COLO829 (cell line): ENCODE measurements around the gene MRPS24.
"Not testable (repeated sequence)": the region's sequence is repeated elsewhere in the genome, so short reads cannot be mapped to it uniquely, and the experiment has no call there.

Experiments
- DNase-seq: peaks from one replicate; pipeline ENCODE4 v3.0.0; 2012; ENCODE audit warnings: low spot score

Gene MRPS24

DNA sequence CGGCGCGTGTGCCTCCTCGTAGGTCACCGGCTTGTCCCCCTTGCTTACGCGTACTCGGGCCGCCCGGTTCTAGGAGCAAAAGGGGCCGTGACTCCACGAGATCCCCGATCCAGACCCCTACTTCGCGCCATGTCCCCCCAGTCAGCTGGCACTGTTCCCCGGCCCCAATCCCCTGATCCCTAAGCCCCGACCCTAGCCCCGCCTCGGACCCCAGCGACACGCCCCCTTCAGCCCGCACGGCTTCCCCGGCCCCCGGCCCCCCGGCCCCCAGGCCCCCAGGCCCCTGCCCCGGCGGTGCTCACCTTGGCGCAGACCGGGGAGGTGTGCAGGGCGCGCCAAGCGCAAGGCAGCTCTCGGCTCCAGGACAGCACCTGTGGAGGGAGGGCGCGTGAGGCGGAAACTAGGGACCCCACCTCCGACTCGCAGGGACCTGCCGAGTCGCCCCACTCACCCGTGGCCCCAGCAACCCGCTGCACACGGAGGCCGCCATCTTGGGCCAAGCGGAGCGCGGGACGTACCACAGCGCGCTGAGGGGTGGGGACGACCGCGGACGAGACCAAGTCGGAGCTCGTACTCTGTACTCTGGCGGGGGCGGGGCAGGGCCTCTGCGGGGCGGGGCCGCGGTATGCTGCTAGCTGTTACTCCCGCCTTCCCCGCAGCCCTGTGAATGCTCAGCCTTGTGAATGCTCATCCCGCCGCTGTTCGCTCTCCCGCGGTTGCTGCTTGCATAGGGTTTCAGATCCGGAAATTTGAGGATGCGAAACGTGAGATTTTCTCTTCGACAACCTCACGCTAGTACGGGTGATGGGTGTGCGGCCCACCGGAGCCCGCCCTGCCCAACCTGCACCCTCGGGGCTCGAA is at the start of gene MRPS24:
MRPS24 (minus strand) TSS at position 512 of the 861 bp plus-strand sequence; CDS start at position 490, 22 bp downstream.
- DNase-seq: peak; percentile 98

GRCh38 chr7:43915907-43916306 is 46.6 kb upstream of the MRPS24 start:
- DNase-seq: no peak

GRCh38 chr7:43914795-43915194 is 45.5 kb upstream of the MRPS24 start:
- no peak for DNase-seq

- peak; percentile 54 for DNase-seq
Measured at GRCh38 chr7:43906331-43907010, 37.2 kb upstream of the MRPS24 start, which contains the start of gene URGCP. Gene URGCP, minus strand, starts transcription at chr7:43906596. Its CDS starts 21 bp downstream, at chr7:43906575.

DNA sequence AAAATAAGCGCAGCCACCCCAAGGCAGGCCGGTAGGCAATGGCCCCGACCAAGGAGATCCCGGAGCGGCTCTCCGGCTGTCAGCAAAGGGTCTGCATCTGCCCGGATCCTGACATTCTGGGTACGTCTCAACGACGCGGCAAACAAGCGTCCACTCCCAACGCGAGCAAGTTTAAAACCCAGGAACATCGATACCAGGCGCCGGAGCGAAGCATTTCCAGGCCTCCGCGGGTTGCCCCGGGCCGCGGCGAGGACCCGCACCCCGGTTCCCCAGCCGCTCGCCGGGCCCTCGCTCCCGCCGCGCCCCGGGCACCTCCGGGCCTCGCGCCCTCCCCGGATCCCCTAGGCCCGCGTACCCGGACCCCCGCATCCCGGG is 36.6 kb upstream of the MRPS24 start:
- DNase-seq: peak; percentile 32

GRCh38 chr7:43905209-43905946 is 36.1 kb upstream of the MRPS24 start:
- DNase-seq: peak; percentile 31

- no peak for DNase-seq
Measured at GRCh38 chr7:43904533-43905208, 35.4 kb upstream of the MRPS24 start.

- no peak for DNase-seq
Measured at GRCh38 chr7:43902542-43903054, 33.3 kb upstream of the MRPS24 start.

GRCh38 chr7:43898571-43898970 is 29.3 kb upstream of the MRPS24 start:
- not testable (repeated sequence) for DNase-seq

- no peak for DNase-seq
Measured at GRCh38 chr7:43895847-43896415, 26.6 kb upstream of the MRPS24 start.

- DNase-seq: no peak
Measured at GRCh38 chr7:43891069-43891955, 22.0 kb upstream of the MRPS24 start.

DNA sequence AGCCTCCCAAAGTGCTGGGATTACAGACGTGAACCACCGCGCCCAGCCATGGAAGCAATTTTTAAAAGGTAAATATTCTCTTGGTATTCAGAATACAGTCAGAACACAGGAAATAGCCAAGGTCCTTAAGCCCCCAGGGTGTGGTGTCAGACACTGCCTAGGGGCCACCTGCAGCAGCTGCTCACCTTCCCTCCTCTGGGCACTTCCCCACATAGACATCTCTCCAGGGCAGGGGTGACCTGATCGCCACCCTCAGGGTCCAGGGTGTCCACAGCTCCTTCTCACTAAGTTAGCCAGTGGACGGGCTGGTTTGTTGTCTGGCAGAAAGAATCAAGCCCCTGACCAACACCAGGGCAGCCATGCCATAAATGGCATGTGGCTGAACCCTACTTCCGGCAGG is 21.2 kb upstream of the MRPS24 start:
- DNase-seq: no peak

DNA sequence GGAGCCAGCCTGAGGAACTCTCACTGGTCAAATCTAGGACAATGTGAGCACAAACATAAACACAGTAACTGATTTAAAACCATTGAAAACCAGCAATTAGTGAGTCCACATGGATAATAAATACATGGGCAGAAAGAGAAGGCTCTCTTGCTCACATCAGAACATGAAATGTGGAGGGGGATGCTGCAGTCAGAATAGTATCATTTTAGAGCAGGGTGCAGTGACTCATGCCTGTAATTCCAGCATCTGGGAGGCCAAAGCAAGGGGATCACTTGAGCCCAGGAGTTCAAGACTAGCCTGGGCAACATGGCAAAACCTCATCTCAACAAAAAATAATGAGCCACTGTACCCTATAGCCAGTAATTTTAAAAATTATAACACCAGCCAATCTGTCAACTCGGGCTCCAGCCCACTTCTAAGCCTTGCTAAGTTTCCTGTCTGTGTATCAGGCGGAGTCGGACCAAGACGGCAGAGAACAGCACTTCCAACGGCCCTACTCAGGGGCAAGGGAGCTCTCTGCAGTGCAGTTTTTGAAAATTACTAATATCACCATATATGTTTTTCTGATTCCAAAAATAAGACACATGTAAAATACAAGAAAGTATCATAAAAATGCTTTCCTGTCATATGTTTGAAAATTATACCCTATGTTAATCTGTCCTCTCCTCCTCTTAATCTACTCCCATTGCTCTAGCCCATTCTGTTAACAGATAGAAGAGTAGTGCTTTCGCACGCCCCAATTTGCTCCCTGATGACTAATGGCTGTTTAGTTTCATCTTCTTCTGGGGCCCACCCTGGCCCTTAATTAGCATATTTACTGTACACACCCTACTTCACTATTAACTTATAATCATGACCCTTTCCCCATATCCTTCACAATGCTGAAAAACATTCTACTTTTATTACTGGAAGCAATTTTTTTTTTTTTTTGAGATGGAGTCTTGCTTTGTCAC is 20.0 kb upstream of the MRPS24 start:
- DNase-seq: no peak

DNA sequence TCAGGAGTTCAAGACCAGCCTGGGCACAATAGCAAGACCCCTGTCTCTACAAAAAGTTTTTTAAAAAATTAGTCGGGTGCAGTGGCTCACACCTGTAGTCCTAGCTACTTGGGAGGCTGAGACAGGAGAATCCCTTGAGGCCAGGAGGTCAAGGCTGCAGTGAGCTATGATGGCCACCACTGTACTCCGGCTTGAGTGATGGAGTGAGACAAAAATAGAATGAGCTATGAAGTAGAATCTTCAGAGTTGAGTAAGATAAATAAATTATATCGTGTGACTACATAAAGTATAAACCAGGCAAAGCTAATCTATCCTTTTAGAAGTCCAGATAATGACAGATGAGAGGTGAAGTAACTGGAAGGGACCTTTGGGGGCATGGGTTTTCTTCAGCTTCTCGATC is 15.3 kb upstream of the MRPS24 start:
- no peak for DNase-seq

DNA sequence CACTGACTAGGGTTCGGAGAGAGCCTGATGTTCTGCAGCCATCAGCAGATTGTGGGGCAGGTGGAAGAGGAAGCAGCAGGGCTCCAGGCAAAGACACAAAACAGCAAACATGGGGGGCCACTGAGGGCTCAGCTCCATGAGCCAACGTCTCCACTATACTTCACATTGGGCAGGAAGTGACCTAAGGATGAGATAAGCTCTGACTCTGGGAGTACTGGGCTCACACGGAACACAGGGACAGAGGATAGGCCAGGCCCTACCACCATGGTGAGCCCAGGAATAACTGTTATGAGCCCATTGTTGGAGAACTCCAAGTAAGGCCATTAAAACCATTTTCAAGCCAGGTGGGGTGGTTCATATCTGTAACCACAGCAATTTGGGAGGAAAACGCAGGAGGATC is 14.9 kb upstream of the MRPS24 start:
- no peak for DNase-seq

DNA sequence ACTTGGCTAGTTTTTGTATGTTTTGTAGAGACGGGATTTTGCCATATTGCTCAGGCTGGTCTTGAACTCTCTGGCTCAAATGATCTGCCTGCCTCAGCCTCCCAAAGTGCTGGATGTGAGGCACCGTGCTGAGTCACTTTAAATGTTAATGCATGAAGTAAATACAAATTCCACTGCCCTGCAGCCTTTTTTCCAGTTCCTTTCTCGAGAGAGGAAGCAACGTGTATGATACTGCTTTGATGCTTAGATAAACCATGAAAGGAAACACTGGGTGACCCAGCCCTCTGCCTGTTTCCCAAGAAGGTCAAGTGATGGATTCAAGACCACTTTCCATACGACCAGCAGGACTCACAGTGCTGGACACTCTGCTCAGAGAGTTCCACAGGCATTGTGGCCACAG is 11.3 kb upstream of the MRPS24 start:
- DNase-seq: no peak

- DNase-seq: no peak
Measured at GRCh38 chr7:43879477-43879876, 10.2 kb upstream of the MRPS24 start.

- no peak for DNase-seq
Measured at GRCh38 chr7:43878867-43879266, 9.6 kb upstream of the MRPS24 start.
